B cell (primary cell): Measurements from ENCODE around the gene IPMK. TPM values are rescaled to one million over a fixed set of nuclear protein-coding genes. Genes with fewer than 3 reads are reported as not detected.

ENCODE experiments used
- ATAC-seq: fragments of 200-7000 bp; cut with Tn5 transposase; one replicate; pipeline ENCODE4 v1.10.0; 2021; ENCODE audit warnings: low read depth, mild to moderate bottlenecking, moderate number of reproducible peaks, moderate library complexity
- CTCF ChIA-PET: fragments of 350-600 bp; sonication (Branson Sonifier 250); formaldehyde crosslinking; loops from one replicate; lab custom pipeline; 2021; ENCODE audit warnings: antibody characterized with exemption, inconsistent platforms; lab: Charles Lee
- POLR2A ChIA-PET: fragments of 350-600 bp; sonication (Branson Sonifier 250); formaldehyde crosslinking; loops from one replicate; lab custom pipeline; 2021; ENCODE audit warnings: antibody characterized with exemption; lab: Charles Lee
- DNase-seq: peaks from one replicate; pipeline ENCODE4 v3.0.0; 2013
- H2AFZ ChIP-seq: 2 replicates; pipeline ENCODE4 v1.6.1; 2012; ENCODE audit warnings: mild to moderate bottlenecking, low read depth, low read length; ENCODE audit not compliant: insufficient read depth, poor library complexity, severe bottlenecking
- H3K27ac ChIP-seq, 2 donors: 1 replicate in 1 of 2; 2 replicates in 1 of 2; pipeline ENCODE4 v1.5.1; 2012 to 2013; ENCODE audit warnings: low read length in 2 of 2, mild to moderate bottlenecking in 2 of 2, moderate library complexity in 1 of 2
- H3K27me3 ChIP-seq, 4 experiments: fragments of 200-600 bp in 1 of 4; sonication (generic) in 1 of 4; replicated peaks in 1 of 4; 1 replicate in 2 of 4; 2 replicates in 2 of 4; pipeline versions ENCODE4 v1.6.1 to v1.7.0; 2013 to 2016; ENCODE audit warnings: low read length in 3 of 4, mild to moderate bottlenecking in 2 of 4, mixed read lengths in 1 of 4, moderate library complexity in 1 of 4; ENCODE audit not compliant: insufficient read depth in 4 of 4, control insufficient read depth in 3 of 4; ENCODE audit errors: control extremely low read depth in 1 of 4
- H3K36me3 ChIP-seq, 2 experiments: replicated peaks in 1 of 2; 1 replicate in 1 of 2; 2 replicates in 1 of 2; pipeline versions ENCODE4 v1.6.1 to v1.7.1; 2013; ENCODE audit warnings: low read length in 1 of 2; ENCODE audit not compliant: insufficient read depth in 2 of 2, control insufficient read depth in 1 of 2; ENCODE audit errors: control extremely low read depth in 1 of 2, extremely low read depth in 1 of 2
- H3K4me1 ChIP-seq, 2 donors: fragments of 200-600 bp in 1 of 2; sonication (generic) in 1 of 2; 1 replicate in 1 of 2; 2 replicates in 1 of 2; pipeline versions ENCODE4 v1.5.1 to v1.6.1; 2013 to 2017; ENCODE audit warnings: low read length in 2 of 2; ENCODE audit not compliant: control insufficient read depth in 2 of 2, insufficient read depth in 2 of 2
- H3K4me2 ChIP-seq: replicated peaks from 2 replicates; pipeline ENCODE3; 2012; ENCODE audit warnings: mild to moderate bottlenecking, low read depth, low read length; ENCODE audit not compliant: poor library complexity, severe bottlenecking
- H3K4me3 ChIP-seq, 5 experiments: fragments of 200-600 bp in 1 of 5; sonication (generic) in 1 of 5; 1 replicate in 3 of 5; 2 replicates in 2 of 5; pipeline versions ENCODE4 v1.5.1 to v1.7.0; 2011 to 2016; ENCODE audit warnings: low read length in 4 of 5, mild to moderate bottlenecking in 4 of 5, low read depth in 2 of 5, control low read depth in 1 of 5, moderate library complexity in 1 of 5; ENCODE audit not compliant: insufficient read depth in 1 of 5; ENCODE audit errors: control extremely low read depth in 1 of 5, extremely low read depth in 1 of 5
- H3K79me2 ChIP-seq: fragments of 200-600 bp; sonication (generic); one replicate; pipeline ENCODE4 v1.6.0; 2016; ENCODE audit warnings: low read length; ENCODE audit not compliant: control insufficient read depth, insufficient read depth
- H3K9ac ChIP-seq: fragments of 200-600 bp; sonication (generic); 2 replicates; pipeline ENCODE4 v1.6.1; 2017; ENCODE audit warnings: mild to moderate bottlenecking, low read length, moderate library complexity
- H3K9me3 ChIP-seq, 3 donors: one replicate each; pipeline versions ENCODE4 v1.6.1 to v1.7.1; 2013; ENCODE audit warnings: low read length in 2 of 3; ENCODE audit not compliant: control insufficient read depth in 2 of 3, insufficient read depth in 1 of 3; ENCODE audit errors: control extremely low read depth in 1 of 3
- H4K20me1 ChIP-seq: 2 replicates; pipeline ENCODE4 v1.6.0; 2012; ENCODE audit warnings: mild to moderate bottlenecking, low read length; ENCODE audit not compliant: insufficient read depth, control insufficient read depth, poor library complexity, severe bottlenecking
- H3K27ac Mint-ChIP-seq: one replicate; pipeline ENCODE4 v1.8.0; 2021; ENCODE audit warnings: mixed read lengths
- H3K27me3 Mint-ChIP-seq: one replicate; pipeline ENCODE4 v1.8.0; 2021; ENCODE audit warnings: mixed read lengths
- H3K4me1 Mint-ChIP-seq: one replicate; pipeline ENCODE4 v1.8.0; 2021; ENCODE audit warnings: mixed read lengths
- H3K4me3 Mint-ChIP-seq: one replicate; pipeline ENCODE4 v1.8.0; 2021; ENCODE audit warnings: mixed read lengths
- H3K9me3 Mint-ChIP-seq: one replicate; pipeline ENCODE4 v1.8.0; 2022; ENCODE audit warnings: mixed read lengths; ENCODE audit not compliant: insufficient read depth
- CTCF ChIP-seq: fragments of 200-600 bp; IDR thresholded peaks from one replicate; pipeline ENCODE4 v1.8.0; 2022; ENCODE audit warnings: antibody characterized with exemption, mild to moderate bottlenecking
- EZH2 ChIP-seq: IDR thresholded peaks from 2 replicates; pipeline ENCODE4 v1.6.1; 2012; ENCODE audit warnings: borderline replicate concordance, low read depth, mild to moderate bottlenecking, moderate library complexity, low read length; ENCODE audit not compliant: insufficient read depth, poor library complexity, severe bottlenecking
- WGBS: methylation state at CpG from one replicate; pipeline ENCODE4 v1.1.5; 2013; ENCODE audit warnings: missing lambda C conversion rate; ENCODE audit not compliant: insufficient coverage; 5-methylcytosine and 5-hydroxymethylcytosine counted together
- intact Hi-C: fragments of 100-400 bp; cut with micrococcal nuclease; formaldehyde crosslinking; loops from one replicate; pipeline ENCODE4 v1.10.0; 2022
- polyA plus RNA-seq: library from polyadenylated mRNA; depleted of rRNA; stranded (reverse); fragments of >200 nt; gene quantifications from 2 replicates; pipeline ENCODE4 v1.2.3, GENCODE V29; 2012
- total RNA-seq, 2 donors: library from RNA; stranded (reverse); fragments of 120-200 nt in 1 of 2; gene quantifications; 1 replicate in 1 of 2; 2 replicates in 1 of 2; pipeline versions ENCODE4 v1.2.3 to v1.2.4, GENCODE V29; 2013 to 2022

The IPMK gene
- total and polyA plus RNA-seq, 2 donors (not counting 1 experiment from before 2014, with no cell fraction given): 1.9 to 8.6 TPM

DNA sequence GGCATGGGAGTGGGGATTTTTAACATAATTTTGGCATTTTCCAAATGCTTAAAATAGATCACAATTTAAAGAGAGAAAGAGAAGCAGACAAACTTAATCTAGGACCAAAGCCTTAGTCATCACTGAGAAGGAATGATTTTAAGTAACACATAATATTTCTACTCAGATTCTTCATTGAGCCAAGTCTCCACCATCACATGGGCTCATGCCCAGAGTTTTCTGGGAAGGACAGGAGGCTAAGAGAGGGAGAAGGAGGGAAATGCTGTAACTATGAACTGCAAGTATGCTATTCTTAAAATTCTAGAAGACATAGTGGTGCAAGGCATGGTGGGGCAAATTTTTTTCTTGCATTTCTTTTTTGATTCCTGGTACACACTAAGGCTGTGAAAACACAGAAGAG, 43.3 kb upstream of the IPMK start:
- Histone ChIP-seq H3K79me2 (no peaks in the 10 kb centered on the region), H3K4me3 (no peak overlapping the region), H3K4me2 (no peak overlapping the region), H3K27me3 (peaks cover 0 to 6% (median 3%) of the 10 kb centered on the region in 4 experiments), H2AFZ (no peak overlapping the region), H4K20me1 (no peaks in the 10 kb centered on the region), H3K36me3 (no peaks in the 10 kb centered on the region), H3K27ac (no peak overlapping the region), H3K4me1 (no peaks in the 10 kb centered on the region), H3K9me3 (no peaks in the 10 kb centered on the region), H3K9ac (no peak overlapping the region)
- Mint-ChIP-seq H3K4me3 (no peak overlapping the region), H3K9me3 (no peaks in the 10 kb centered on the region), H3K27me3 (peaks cover 30% of the 10 kb centered on the region), H3K27ac (no peak overlapping the region), H3K4me1 (no peaks in the 10 kb centered on the region)
- DNase-seq: no peak
- no peak for ATAC-seq
- intact Hi-C loops: no loop called here
- TF ChIP-seq CTCF: no peak
- TF ChIP-seq EZH2: no peak
- ChIA-PET POLR2A (no interaction called here), CTCF (interaction anchor here (3.3 kb wide), 1 partner anchor 11 kb away, joined by 19 read pairs; no protein-coding TSS in a partner anchor)

GRCh38 chr10:58307676-58308075, 40.0 kb upstream of the IPMK start:
- WGBS: 83% methylated on average over 1 of the region's 3 CpGs
- Mint-ChIP-seq H3K4me3 (no peak overlapping the region), H3K27me3 (peaks cover 44% of the 10 kb centered on the region), H3K9me3 (no peaks in the 10 kb centered on the region), H3K4me1 (no peaks in the 10 kb centered on the region), H3K27ac (no peak overlapping the region)
- Histone ChIP-seq H3K4me1 (no peaks in the 10 kb centered on the region), H3K36me3 (no peaks in the 10 kb centered on the region), H3K9me3 (no peaks in the 10 kb centered on the region), H3K79me2 (no peaks in the 10 kb centered on the region), H3K4me2 (no peak overlapping the region), H4K20me1 (no peaks in the 10 kb centered on the region), H2AFZ (no peak overlapping the region), H3K9ac (no peak overlapping the region), H3K4me3 (no peak overlapping the region), H3K27me3 (peaks cover 0 to 14% (median 3%) of the 10 kb centered on the region in 4 experiments), H3K27ac (no peak overlapping the region)
- POLR2A ChIA-PET: no interaction called here
- intact Hi-C loops: no loop called here
- DNase-seq (no peak), ATAC-seq (no peak)
- no peak for TF ChIP-seq CTCF
- TF ChIP-seq EZH2: no peak
- CTCF ChIA-PET: interaction anchor here (1.1 to 4.1 kb wide), 4 partner anchors 12 to 130 kb away, joined by 3 to 23 read pairs (median 4); no protein-coding TSS in a partner anchor
